LNCaP clone FGC (cell line): ENCODE measurements around the gene CFAP69.

Experiments
- DNase-seq: peaks from one replicate; pipeline ENCODE4 v3.0.0-alpha.2; 2011; ENCODE audit warnings: low read depth
- H3K4me3 ChIP-seq: 2 replicates; pipeline ENCODE4 v1.5.1; 2011; ENCODE audit warnings: mild to moderate bottlenecking, low read depth, low read length, control low read depth
- CTCF ChIP-seq: IDR thresholded peaks from 2 replicates; pipeline ENCODE4 v1.5.1; 2012; ENCODE audit warnings: mild to moderate bottlenecking; ENCODE audit not compliant: control insufficient read depth, insufficient read depth; ENCODE audit errors: extremely low read depth

The CFAP69 gene

GRCh38 chr7:90222811-90223725, 21.9 kb upstream of the CFAP69 start:
- no peak overlapping the region for H3K4me3 ChIP-seq
- DNase-seq, result no peak
- no peak for TF ChIP-seq CTCF

- TF ChIP-seq CTCF, result no peak
- H3K4me3 ChIP-seq, result no peak overlapping the region
- DNase-seq, result no peak
Measured at GRCh38 chr7:90224195-90224594, 20.8 kb upstream of the CFAP69 start.

GRCh38 chr7:90225181-90225580, 19.8 kb upstream of the CFAP69 start:
- H3K4me3 ChIP-seq, result no peak overlapping the region
- no peak for DNase-seq
- TF ChIP-seq CTCF, result no peak

GRCh38 chr7:90225601-90226000, 19.4 kb upstream of the CFAP69 start:
- peak; percentile 91 for DNase-seq
- no peak overlapping the region for H3K4me3 ChIP-seq
- TF ChIP-seq CTCF, result no peak

- peak overlapping the region; percentile 10; the same call in 1 of the 2 replicates for H3K4me3 ChIP-seq
- DNase-seq, result peak; percentile 86
- TF ChIP-seq CTCF, result no peak
Measured at GRCh38 chr7:90227259-90227658, 17.7 kb upstream of the CFAP69 start.

GRCh38 chr7:90229682-90230081, 15.3 kb upstream of the CFAP69 start:
- peak; percentile 94 for DNase-seq
- TF ChIP-seq CTCF, result no peak
- no peak overlapping the region for H3K4me3 ChIP-seq
